GM18951 (cell line): ENCODE data around the gene SMIM9.

Source experiments
- POLR2A ChIP-seq: IDR thresholded peaks from 4 replicates; pipeline ENCODE4 v1.6.1; 2011; ENCODE audit warnings: mild to moderate bottlenecking; ENCODE audit not compliant: insufficient read length, insufficient read depth; ENCODE audit errors: extremely low read depth
- in situ Hi-C: fragments of 300-500 bp; cut with MboI; formaldehyde crosslinking; loops from one replicate; pipeline ENCODE4 v1.12.0; 2022; ENCODE audit warnings: low sequenced_read_pairs, mixed read lengths, inconsistent platforms; ENCODE audit not compliant: unreplicated experiment

SMIM9 gene

GRCh38 chrX:154784149-154784995 lies 50.1 kb downstream of the SMIM9 start:
- in situ Hi-C loops, result no loop called here
- no peak for TF ChIP-seq POLR2A

- in situ Hi-C loops, result no loop called here
- TF ChIP-seq POLR2A, result no peak
Measured at GRCh38 chrX:154780968-154781367, 53.5 kb downstream of the SMIM9 start.

GRCh38 chrX:154779261-154779660 lies 55.2 kb downstream of the SMIM9 start:
- in situ Hi-C loops, result no loop called here

GRCh38 chrX:154776753-154777152 lies 57.7 kb downstream of the SMIM9 start:
- no peak for TF ChIP-seq POLR2A
- in situ Hi-C loops, result no loop called here

More at GRCh38 chrX:154779261-154779660, 55.2 kb downstream of the SMIM9 start:
- TF ChIP-seq POLR2A, result no peak

GRCh38 chrX:154775419-154776349 lies 58.8 kb downstream of the SMIM9 start:
- in situ Hi-C loops, result no loop called here
- TF ChIP-seq POLR2A, result no peak

- in situ Hi-C loops, result no loop called here
Measured at GRCh38 chrX:154774622-154775021, 59.8 kb downstream of the SMIM9 start.

More at GRCh38 chrX:154774622-154775021, 59.8 kb downstream of the SMIM9 start:
- no peak for TF ChIP-seq POLR2A
